ENCODE data around the gene CEBPG. TPM values are rescaled to one million over a fixed set of nuclear protein-coding genes. Genes with fewer than 3 reads are reported as not detected.

CEBPG gene
- polyA plus RNA-seq, 2 donors: 18.3 to 20.6 TPM

DNA sequence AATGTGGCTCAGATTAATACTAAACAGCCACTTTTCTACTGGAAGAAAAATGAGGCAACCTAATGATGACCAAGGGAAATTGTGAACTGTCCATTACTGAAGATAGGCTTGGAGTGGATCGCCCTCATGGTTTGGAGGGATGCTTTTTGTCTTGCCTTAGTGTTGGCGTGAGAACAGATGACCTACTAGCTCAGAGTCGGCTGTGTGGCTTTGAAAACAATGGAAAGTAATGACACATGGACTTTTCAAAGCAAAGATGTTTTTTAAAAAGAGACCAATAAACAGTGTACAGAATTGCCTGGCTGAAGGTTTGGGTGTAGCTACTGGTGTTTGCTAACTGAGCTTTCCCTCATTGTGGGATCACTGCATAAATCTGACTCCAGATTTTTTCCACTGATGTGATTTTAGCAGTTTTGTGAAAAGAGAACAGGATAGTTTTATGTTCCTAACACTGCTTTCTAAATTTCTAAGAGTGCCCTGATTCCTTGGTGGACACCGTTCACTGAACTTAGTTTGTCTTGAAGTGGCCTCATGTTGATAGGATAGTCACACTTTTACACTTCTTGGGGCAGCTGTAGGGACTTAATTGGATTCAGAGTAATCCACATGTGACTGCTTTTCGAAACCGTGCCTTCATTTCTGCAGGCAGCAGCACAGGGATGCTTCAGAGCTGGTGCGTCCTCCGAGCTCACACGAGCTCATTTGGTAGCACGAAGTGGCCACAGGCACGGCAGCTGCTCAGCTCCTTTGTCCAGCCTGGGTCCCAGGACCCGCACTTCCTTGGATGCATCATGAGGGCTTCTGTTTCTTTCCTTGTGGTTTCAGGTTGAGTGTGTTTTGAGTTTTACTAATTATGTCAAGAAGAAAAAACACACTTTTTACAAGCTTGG is 4.3 kb downstream of the CEBPG start:
- H3K27ac ChIP-seq (ENCODE audit: low read depth in 2 of 2, low read length in 1 of 2): peak overlapping the region in 1 of 2 donors; percentile 62
- no peak overlapping the region for H3K4me3 ChIP-seq (ENCODE audit: low read depth in 1 of 2, low read length in 2 of 2)
- H3K4me1 ChIP-seq (ENCODE audit: control insufficient read depth in 2 of 2, insufficient read depth in 2 of 2, low read length in 1 of 2): peaks cover 0 to 10% of the 10 kb centered on the region in 2 donors
- H3K36me3 ChIP-seq (ENCODE audit: control insufficient read depth in 2 of 2, insufficient read depth in 2 of 2, low read length in 1 of 2): peaks cover 3% of the 10 kb centered on the region in 2 donors
- WGBS, 2 donors: 80 to 81% methylated on average over 12 of the region's 12 CpGs
- no peaks in the 10 kb centered on the region for H3K9me3 ChIP-seq (ENCODE audit: control insufficient read depth in 2 of 2, insufficient read depth in 1 of 2, low read depth in 1 of 2, low read length in 1 of 2)
- no peaks in the 10 kb centered on the region for H3K27me3 ChIP-seq (ENCODE audit: control insufficient read depth in 1 of 2, insufficient read depth in 2 of 2, low read length in 2 of 2)

DNA sequence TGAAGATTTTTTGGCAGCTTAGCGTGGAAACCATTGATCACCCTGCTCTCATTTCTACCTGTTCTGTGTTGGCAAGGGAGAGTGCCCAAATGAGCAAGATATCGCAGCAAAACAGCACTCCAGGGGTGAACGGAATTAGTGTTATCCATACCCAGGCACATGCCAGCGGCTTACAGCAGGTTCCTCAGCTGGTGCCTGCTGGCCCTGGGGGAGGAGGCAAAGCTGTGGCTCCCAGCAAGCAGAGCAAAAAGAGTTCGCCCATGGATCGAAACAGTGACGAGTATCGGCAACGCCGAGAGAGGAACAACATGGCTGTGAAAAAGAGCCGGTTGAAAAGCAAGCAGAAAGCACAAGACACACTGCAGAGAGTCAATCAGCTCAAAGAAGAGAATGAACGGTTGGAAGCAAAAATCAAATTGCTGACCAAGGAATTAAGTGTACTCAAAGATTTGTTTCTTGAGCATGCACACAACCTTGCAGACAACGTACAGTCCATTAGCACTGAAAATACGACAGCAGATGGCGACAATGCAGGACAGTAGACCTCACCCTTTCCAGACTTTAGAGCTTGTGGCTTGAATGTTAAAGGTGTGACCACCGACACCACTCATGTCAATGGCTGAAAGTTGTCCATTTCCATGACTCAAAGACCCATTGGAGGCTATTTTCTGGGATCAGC is 5.8 kb downstream of the CEBPG start:
- H3K27me3 ChIP-seq (ENCODE audit: control insufficient read depth in 1 of 2, insufficient read depth in 2 of 2, low read length in 2 of 2): no peaks in the 10 kb centered on the region
- H3K27ac ChIP-seq (ENCODE audit: low read depth in 2 of 2, low read length in 1 of 2): no peak overlapping the region
- WGBS, 2 donors: 89 to 92% methylated on average over 16 of the region's 16 CpGs
- no peaks in the 10 kb centered on the region for H3K9me3 ChIP-seq (ENCODE audit: control insufficient read depth in 2 of 2, insufficient read depth in 1 of 2, low read depth in 1 of 2, low read length in 1 of 2)
- no peak overlapping the region for H3K4me3 ChIP-seq (ENCODE audit: low read depth in 1 of 2, low read length in 2 of 2)
- peaks cover 0 to 10% of the 10 kb centered on the region in 2 donors for H3K4me1 ChIP-seq (ENCODE audit: control insufficient read depth in 2 of 2, insufficient read depth in 2 of 2, low read length in 1 of 2)
- H3K36me3 ChIP-seq (ENCODE audit: control insufficient read depth in 2 of 2, insufficient read depth in 2 of 2, low read length in 1 of 2): peaks cover 3 to 7% of the 10 kb centered on the region in 2 donors

DNA sequence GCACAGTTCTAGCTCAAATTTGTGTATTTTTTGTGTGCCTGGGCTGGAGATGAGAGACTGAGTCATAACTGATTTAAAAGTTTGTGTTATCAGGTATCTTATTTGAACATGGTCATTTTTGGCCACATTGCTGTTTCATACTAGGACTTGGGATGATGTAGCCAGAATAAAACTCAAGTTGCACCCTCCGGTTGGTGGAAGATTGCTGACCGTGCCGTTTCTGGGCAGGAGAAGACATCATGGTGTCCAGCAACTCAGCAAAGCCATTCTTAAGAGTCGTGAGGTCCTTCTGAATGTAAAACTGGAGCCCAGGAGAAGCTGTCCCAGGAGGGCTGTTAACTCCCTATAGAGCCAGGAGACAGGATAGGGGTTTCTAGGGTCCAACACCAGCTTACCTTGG is 7.6 kb downstream of the CEBPG start:
- 88 to 96% methylated on average over 4 of the region's 4 CpGs for WGBS, 2 donors
- no peaks in the 10 kb centered on the region for H3K27me3 ChIP-seq (ENCODE audit: control insufficient read depth in 1 of 2, insufficient read depth in 2 of 2, low read length in 2 of 2)
- H3K9me3 ChIP-seq (ENCODE audit: control insufficient read depth in 2 of 2, insufficient read depth in 1 of 2, low read depth in 1 of 2, low read length in 1 of 2): no peaks in the 10 kb centered on the region
- peaks cover 3 to 10% of the 10 kb centered on the region in 2 donors for H3K36me3 ChIP-seq (ENCODE audit: control insufficient read depth in 2 of 2, insufficient read depth in 2 of 2, low read length in 1 of 2)
- peaks cover 0 to 6% of the 10 kb centered on the region in 2 donors for H3K4me1 ChIP-seq (ENCODE audit: control insufficient read depth in 2 of 2, insufficient read depth in 2 of 2, low read length in 1 of 2)
- no peak overlapping the region for H3K27ac ChIP-seq (ENCODE audit: low read depth in 2 of 2, low read length in 1 of 2)
- no peak overlapping the region for H3K4me3 ChIP-seq (ENCODE audit: low read depth in 1 of 2, low read length in 2 of 2)

DNA sequence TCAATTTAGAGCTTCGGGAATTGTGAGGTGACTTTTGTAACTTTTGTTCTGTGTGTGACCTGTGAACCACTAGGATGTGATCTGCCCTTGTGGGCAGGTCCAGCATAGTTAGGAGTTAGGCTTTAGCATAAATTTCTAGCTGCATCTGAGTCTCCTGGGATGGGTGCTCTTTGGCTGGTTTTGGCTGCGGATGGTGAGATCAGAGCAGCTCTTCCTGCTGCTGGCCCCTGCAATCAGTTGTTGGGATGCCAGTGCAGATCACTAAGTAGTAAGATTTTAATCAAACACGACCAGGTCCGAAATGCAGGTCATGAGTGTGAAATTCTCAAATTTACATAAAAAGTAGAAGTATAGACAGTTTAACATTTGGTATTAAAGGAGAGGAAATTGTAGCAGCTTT is 8.5 kb downstream of the CEBPG start:
- Histone ChIP-seq H3K27me3 (ENCODE audit: control insufficient read depth in 1 of 2, insufficient read depth in 2 of 2, low read length in 2 of 2) (no peaks in the 10 kb centered on the region), H3K4me1 (ENCODE audit: control insufficient read depth in 2 of 2, insufficient read depth in 2 of 2, low read length in 1 of 2) (peaks cover 0 to 4% of the 10 kb centered on the region in 2 donors)
- WGBS, 2 donors: 90 to 91% methylated on average over 4 of the region's 4 CpGs

DNA sequence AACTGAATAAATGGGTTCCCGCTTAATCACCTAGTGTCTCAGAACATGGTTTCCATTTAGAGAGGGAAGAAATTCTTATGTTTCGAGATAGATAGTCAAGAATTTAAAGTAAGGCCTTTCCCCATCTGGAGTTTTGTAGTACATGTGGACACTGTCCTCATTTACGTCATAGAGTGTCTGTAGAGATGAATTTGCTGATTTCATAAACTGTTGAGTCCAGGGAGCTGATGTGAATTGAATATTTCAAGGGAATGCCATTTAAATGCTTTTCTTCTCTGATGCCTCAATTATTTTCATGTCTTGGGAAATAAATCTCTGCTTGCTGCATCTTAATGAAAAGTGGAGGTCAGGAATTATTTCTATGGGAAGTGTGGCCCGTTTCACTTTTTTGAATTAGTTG is 9.5 kb downstream of the CEBPG start:
- H3K36me3 ChIP-seq (ENCODE audit: control insufficient read depth in 2 of 2, insufficient read depth in 2 of 2, low read length in 1 of 2): peaks cover 3 to 23% of the 10 kb centered on the region in 2 donors
- peaks cover 3 to 4% of the 10 kb centered on the region in 2 donors for H3K4me1 ChIP-seq (ENCODE audit: control insufficient read depth in 2 of 2, insufficient read depth in 2 of 2, low read length in 1 of 2)
- no peaks in the 10 kb centered on the region for H3K9me3 ChIP-seq (ENCODE audit: control insufficient read depth in 2 of 2, insufficient read depth in 1 of 2, low read depth in 1 of 2, low read length in 1 of 2)
- no peaks in the 10 kb centered on the region for H3K27me3 ChIP-seq (ENCODE audit: control insufficient read depth in 1 of 2, insufficient read depth in 2 of 2, low read length in 2 of 2)
- 90 to 92% methylated on average over 4 of the region's 4 CpGs for WGBS, 2 donors
- no peak overlapping the region for H3K4me3 ChIP-seq (ENCODE audit: low read depth in 1 of 2, low read length in 2 of 2)
- no peak overlapping the region for H3K27ac ChIP-seq (ENCODE audit: low read depth in 2 of 2, low read length in 1 of 2)

More for the DNA sequence above, 8.5 kb downstream of the CEBPG start:
- Histone ChIP-seq H3K4me3 (ENCODE audit: low read depth in 1 of 2, low read length in 2 of 2) (no peak overlapping the region), H3K27ac (ENCODE audit: low read depth in 2 of 2, low read length in 1 of 2) (no peak overlapping the region), H3K9me3 (ENCODE audit: control insufficient read depth in 2 of 2, insufficient read depth in 1 of 2, low read depth in 1 of 2, low read length in 1 of 2) (no peaks in the 10 kb centered on the region), H3K36me3 (ENCODE audit: control insufficient read depth in 2 of 2, insufficient read depth in 2 of 2, low read length in 1 of 2) (peaks cover 3 to 15% of the 10 kb centered on the region in 2 donors)

DNA sequence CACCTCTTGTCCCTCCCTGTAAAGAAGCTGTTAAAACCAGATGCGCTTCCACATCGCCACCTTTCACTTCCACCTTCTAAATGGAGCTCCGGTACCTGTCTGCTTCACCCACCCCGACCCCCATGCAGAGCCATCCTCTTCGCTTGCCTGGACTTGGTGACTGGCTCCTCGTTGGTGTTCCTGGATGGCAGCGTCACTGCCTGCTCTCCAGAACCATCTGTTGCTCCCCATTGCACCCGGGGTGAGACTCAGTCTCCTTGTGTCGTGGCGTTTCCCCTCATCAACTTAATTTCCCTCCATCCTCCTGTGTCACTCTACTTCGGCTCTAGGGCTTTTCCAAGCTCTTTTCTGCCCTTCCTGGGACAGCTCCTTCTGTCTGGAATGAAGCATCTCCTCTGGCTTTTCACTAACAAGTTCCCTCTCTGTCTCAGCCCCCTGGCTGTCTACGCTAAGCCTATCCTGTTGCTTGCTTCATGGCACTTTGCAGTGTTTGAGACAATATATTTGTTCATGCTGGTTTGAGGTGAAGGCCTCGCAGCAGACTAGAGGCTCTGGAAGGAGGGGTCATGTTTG is 10.3 kb downstream of the CEBPG start:
- H3K27me3 ChIP-seq (ENCODE audit: control insufficient read depth in 1 of 2, insufficient read depth in 2 of 2, low read length in 2 of 2): no peaks in the 10 kb centered on the region
- WGBS, 2 donors: 90 to 94% methylated on average over 13 of the region's 13 CpGs

DNA sequence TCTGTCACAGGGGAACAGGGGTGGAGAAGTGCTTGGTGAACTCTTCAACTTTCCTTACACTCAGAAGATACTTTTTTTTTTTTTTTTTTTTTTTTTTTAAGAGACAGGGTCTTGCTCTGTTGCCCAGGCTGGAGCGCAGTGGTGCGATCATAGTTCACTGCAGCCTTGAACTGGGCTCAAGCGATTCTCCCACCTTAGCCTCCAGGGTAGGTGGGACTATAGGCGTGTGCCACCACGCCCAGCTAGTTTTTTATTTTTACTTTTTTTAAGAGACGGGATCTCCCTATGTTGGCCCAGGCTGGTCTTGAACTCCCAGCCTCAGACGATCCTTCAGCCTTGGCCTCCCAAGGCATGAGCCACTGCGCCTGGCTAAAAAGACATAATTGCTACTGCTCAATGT is 11.5 kb downstream of the CEBPG start:
- 90 to 93% methylated on average over 8 of the region's 8 CpGs for WGBS, 2 donors
- no peaks in the 10 kb centered on the region for H3K9me3 ChIP-seq (ENCODE audit: control insufficient read depth in 2 of 2, insufficient read depth in 1 of 2, low read depth in 1 of 2, low read length in 1 of 2)
- peaks cover 0 to 23% of the 10 kb centered on the region in 2 donors for H3K36me3 ChIP-seq (ENCODE audit: control insufficient read depth in 2 of 2, insufficient read depth in 2 of 2, low read length in 1 of 2)
- no peak overlapping the region for H3K27ac ChIP-seq (ENCODE audit: low read depth in 2 of 2, low read length in 1 of 2)
- H3K27me3 ChIP-seq (ENCODE audit: control insufficient read depth in 1 of 2, insufficient read depth in 2 of 2, low read length in 2 of 2): no peaks in the 10 kb centered on the region
- no peak overlapping the region for H3K4me3 ChIP-seq (ENCODE audit: low read depth in 1 of 2, low read length in 2 of 2)
- H3K4me1 ChIP-seq (ENCODE audit: control insufficient read depth in 2 of 2, insufficient read depth in 2 of 2, low read length in 1 of 2): peaks cover 3 to 18% of the 10 kb centered on the region in 2 donors

More for the DNA sequence above, 10.3 kb downstream of the CEBPG start:
- Histone ChIP-seq H3K4me3 (ENCODE audit: low read depth in 1 of 2, low read length in 2 of 2) (no peak overlapping the region), H3K4me1 (ENCODE audit: control insufficient read depth in 2 of 2, insufficient read depth in 2 of 2, low read length in 1 of 2) (peaks cover 3 to 8% of the 10 kb centered on the region in 2 donors), H3K9me3 (ENCODE audit: control insufficient read depth in 2 of 2, insufficient read depth in 1 of 2, low read depth in 1 of 2, low read length in 1 of 2) (no peaks in the 10 kb centered on the region), H3K36me3 (ENCODE audit: control insufficient read depth in 2 of 2, insufficient read depth in 2 of 2, low read length in 1 of 2) (peaks cover 3 to 25% of the 10 kb centered on the region in 2 donors), H3K27ac (ENCODE audit: low read depth in 2 of 2, low read length in 1 of 2) (no peak overlapping the region)

DNA sequence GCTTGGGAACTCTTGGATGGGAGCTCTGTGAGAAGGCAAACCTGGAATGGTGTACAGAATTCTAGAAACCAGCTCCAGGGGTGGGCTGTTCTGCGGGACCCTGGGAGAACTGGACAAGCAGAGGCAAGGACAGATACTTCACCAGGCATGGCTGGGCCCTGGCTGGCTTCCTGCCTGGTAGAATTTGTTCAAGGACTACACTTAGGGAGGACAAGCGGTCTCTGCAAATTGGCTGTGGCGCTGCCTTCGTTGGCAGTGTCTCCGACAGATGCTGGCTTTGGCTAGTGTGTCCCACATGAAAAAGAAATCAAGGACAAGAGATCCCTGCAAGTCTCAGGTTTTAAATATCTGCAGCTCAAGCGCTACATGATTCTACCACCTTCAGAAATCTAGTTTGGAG is 12.4 kb downstream of the CEBPG start:
- no peak overlapping the region for H3K4me3 ChIP-seq (ENCODE audit: low read depth in 1 of 2, low read length in 2 of 2)
- H3K4me1 ChIP-seq (ENCODE audit: control insufficient read depth in 2 of 2, insufficient read depth in 2 of 2, low read length in 1 of 2): peaks cover 7 to 25% of the 10 kb centered on the region in 2 donors
- H3K27me3 ChIP-seq (ENCODE audit: control insufficient read depth in 1 of 2, insufficient read depth in 2 of 2, low read length in 2 of 2): no peaks in the 10 kb centered on the region
- 67 to 75% methylated on average over 6 of the region's 6 CpGs for WGBS, 2 donors
- H3K27ac ChIP-seq (ENCODE audit: low read depth in 2 of 2, low read length in 1 of 2): peak overlapping the region in 1 of 2 donors; percentile 11
- H3K36me3 ChIP-seq (ENCODE audit: control insufficient read depth in 2 of 2, insufficient read depth in 2 of 2, low read length in 1 of 2): peaks cover 0 to 25% of the 10 kb centered on the region in 2 donors
- no peaks in the 10 kb centered on the region for H3K9me3 ChIP-seq (ENCODE audit: control insufficient read depth in 2 of 2, insufficient read depth in 1 of 2, low read depth in 1 of 2, low read length in 1 of 2)

DNA sequence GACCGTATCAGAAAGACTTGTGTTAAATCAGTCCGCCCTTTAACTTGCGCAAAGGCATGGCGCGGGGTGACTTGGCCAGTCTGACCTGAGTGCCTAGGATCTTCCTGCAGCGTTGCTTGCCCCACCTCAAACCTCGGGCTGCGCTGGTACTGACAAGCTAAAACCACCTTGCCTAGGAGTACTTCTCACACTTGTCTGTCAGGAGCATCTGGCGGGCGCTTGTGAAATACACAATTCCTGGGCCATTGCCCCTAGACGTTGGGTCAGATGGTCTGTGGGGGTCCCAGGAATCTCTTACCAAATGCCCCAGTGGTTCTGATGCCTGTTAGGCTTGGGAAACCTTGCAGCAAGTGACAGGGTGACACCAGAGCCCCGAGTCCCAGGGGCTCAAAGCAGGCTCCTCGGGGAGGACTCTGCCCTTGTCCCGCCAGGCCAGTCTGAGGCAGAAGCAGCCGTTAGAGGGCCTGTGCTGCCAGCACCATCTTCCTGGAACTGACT is 12.9 kb downstream of the CEBPG start:
- Histone ChIP-seq H3K27ac (ENCODE audit: low read depth in 2 of 2, low read length in 1 of 2) (peak overlapping the region in 1 of 2 donors; percentile 8), H3K4me3 (ENCODE audit: low read depth in 1 of 2, low read length in 2 of 2) (no peak overlapping the region), H3K9me3 (ENCODE audit: control insufficient read depth in 2 of 2, insufficient read depth in 1 of 2, low read depth in 1 of 2, low read length in 1 of 2) (no peaks in the 10 kb centered on the region), H3K27me3 (ENCODE audit: control insufficient read depth in 1 of 2, insufficient read depth in 2 of 2, low read length in 2 of 2) (no peaks in the 10 kb centered on the region), H3K36me3 (ENCODE audit: control insufficient read depth in 2 of 2, insufficient read depth in 2 of 2, low read length in 1 of 2) (peaks cover 0 to 25% of the 10 kb centered on the region in 2 donors), H3K4me1 (ENCODE audit: control insufficient read depth in 2 of 2, insufficient read depth in 2 of 2, low read length in 1 of 2) (peaks cover 7 to 29% of the 10 kb centered on the region in 2 donors)
- WGBS, 2 donors: 81 to 83% methylated on average over 15 of the region's 15 CpGs
